Smooth muscle cell of the brain vasculature (primary cell): ENCODE results near the gene CFAP221.

Source experiments
- DNase-seq: peaks from one replicate; pipeline ENCODE4 v3.0.0-alpha.2; 2012; ENCODE audit warnings: low read depth, low spot score

CFAP221 gene

DNA sequence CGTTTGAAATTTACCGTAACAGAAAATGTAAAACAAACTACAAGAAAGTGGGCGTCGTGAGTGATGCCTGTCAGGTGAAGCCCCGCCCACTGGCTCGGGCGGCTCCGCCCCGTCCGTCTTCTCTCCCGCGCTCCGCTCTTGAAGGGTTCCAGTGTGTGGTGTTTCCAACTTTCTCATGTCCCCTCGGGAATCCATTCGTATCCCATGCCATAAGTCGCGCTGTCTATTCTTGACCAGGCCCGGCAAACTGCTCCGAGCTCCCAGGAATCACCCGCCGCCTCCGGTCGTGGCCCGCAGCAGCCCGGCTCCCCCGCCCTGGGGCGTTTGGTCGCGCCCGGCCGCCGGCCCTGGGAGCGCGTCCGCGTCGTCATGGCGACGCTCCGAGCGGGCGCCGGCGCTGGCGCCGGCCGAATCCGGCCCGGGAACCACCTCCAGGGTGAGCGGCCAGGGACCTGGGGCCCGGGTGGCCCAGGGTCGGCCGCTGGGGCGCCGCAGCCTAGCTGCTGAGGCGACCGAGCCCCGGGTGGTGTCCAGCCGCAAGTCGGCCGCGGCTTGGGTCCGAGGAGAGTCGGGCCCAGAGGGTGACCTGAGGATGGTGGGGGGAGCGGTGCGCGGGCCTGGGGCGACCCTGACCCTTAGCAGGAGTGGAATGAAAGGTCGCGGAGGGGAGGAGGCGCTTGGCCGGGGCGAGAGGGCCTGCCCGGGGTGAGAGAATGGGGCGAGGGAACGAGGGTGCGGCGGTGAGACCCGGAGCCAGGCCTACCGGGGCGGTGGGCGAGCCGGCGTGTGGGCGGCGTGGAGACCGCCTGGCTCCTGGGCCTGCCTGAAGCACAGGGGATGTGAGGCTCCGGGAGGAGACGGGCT is at the start of gene CFAP221:
Gene CFAP221 (plus strand): TSS at position 375 of the 864 bp plus-strand sequence. CDS start 1,683 bp downstream, outside the sequence.
- peak; percentile 12 for DNase-seq

DNA sequence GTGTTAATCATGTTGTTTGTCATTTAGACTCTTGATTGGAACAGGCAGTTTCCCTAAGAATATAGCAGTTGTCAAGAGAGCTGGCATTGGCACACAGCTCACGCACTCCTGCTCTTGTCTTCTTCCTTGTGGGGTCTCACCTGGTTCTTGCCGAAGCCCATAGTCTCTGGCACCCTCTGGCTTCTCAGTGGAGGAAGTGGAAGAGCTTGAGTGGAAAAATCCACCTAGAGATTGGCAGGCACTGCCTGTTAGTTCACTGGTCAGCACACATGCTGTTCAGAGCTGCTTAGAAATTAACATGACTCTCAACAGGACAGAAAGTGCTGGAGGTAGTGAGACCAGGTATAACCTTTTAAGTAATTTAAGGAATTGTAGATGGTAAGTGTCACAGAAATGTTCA is 48.3 kb upstream of the CFAP221 start:
- no peak for DNase-seq

DNA sequence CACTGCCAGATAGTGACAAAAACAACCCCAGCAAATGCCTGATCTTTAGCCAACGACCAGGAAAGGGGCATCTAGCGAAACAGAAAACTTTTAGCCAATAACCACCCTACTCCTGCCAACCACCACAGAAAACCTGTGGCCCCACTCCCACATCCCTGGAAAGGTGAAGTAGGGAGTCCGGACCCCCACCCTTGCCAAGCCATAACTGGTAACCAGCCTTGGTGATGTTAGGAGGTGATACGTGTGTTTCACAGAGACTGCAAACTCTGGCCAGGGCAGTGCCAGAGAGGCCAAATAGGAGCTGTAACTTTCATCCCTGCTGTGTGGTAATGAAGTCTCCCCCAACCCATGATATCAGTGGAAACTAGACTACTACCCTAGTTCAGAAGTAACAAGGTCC is 47.6 kb upstream of the CFAP221 start:
- no peak for DNase-seq

DNA sequence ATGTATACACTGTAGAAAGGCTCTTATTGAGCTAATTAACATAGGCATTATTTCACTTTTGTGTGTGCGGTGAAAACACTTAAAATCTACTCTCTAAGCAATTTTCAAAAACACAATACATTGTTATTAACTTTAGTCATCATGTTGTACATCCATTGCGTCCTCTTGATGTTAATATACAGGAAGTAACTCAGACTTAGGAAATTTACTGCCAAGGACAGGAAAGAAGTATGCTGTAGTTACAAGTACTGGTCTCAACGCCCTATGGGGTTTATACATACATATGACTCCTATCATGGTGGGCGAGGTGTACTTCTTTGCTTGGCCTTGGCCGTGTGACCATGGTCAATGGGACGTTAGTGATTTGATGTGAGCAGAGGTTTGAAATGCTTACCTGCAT is 35.5 kb upstream of the CFAP221 start:
- DNase-seq, result no peak

DNA sequence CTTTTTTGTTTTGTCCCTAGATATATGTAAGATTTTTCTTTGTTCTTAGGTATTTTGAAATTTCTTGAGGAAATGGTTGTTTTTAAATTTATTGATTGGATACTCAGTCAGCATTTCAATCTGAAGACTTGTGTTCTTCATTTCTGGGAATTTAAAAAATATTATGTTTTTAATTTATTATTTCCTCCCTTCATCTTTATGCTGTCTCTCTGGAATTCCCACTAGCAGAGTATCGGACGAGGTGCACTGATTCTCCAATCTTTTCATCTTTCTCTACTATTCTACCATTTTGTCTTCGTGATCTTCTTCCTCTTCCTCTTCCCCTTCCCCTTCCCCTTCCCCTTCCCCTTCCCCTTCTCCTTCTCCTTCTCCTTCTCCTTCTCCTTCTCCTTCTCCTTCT is 32.3 kb upstream of the CFAP221 start:
- DNase-seq, result no peak

DNA sequence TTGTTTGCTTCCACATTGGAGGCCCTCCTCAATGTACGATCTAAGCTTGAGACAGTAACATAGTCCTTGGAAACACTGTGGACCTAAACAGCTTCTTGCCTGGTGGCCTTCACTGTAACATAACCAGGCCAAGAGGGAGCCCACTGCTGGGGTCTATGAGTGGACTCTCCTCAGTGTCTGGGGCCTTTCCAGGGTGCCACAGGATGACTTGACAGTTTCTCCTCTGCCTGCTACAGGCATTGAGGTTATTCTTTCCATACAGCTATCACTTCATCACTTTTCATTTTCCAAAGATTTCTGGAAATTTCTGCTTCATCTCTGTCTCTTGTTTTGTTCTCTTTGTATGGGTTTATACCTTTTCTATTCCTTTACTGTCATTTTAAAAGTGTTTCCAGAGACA is 31.3 kb upstream of the CFAP221 start:
- DNase-seq, result no peak

DNA sequence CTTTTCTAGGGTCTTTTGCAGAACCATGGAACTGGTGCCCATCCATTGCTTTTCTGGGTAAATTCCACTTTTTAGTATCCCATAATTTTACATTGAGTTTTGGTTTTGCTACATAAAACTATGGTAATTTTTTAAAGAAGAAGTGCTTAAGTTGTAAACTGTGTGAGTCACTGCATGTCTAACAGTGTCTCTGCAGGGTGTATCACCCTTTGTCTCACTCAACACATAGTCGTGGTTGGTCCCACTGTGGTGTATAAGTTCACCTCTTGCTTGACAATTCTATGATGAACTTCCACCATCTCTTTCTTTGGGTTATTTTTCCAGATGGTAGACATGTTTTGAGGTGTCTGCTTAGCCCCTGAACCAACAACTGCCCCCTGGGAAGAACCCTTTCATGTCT is 30.4 kb upstream of the CFAP221 start:
- DNase-seq, result no peak

DNA sequence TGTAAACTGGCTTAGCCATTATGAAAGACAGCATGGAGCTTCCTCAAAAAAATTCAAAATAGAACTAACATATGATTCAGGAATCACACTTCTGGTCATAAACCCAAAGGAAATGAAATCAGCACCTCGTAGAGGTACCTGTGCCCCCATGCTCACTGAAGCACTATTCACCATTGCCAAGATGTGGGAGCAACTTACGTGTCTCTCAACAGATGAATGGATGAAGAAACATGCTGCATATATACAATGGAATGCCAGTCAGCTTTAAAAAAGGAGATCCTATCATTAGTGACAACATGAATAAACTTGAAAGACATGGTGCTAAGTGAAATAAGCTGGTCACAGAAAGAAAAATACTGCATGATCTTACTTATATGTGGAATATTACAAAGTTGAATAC is 28.1 kb upstream of the CFAP221 start:
- no peak for DNase-seq

DNA sequence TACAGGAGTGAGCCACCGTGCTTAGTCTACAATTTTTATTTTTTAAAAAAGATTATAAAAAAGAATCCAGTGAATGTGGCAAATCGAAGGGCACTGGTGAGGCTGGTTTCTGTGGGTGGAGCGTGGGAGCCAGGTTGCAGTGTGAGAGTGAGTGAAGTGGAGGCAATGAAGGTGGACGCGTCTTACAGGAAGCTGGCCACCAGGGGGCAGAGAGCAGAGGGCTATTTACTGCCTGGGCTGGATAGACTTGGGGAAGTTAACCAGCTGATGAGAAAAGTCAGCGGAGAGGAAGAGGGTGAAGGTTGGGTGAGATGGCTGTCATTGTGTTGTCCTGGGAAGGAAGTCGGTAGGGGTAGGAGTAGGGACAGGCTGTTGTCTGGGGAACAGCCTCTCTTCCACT is 26.8 kb upstream of the CFAP221 start:
- DNase-seq, result no peak

DNA sequence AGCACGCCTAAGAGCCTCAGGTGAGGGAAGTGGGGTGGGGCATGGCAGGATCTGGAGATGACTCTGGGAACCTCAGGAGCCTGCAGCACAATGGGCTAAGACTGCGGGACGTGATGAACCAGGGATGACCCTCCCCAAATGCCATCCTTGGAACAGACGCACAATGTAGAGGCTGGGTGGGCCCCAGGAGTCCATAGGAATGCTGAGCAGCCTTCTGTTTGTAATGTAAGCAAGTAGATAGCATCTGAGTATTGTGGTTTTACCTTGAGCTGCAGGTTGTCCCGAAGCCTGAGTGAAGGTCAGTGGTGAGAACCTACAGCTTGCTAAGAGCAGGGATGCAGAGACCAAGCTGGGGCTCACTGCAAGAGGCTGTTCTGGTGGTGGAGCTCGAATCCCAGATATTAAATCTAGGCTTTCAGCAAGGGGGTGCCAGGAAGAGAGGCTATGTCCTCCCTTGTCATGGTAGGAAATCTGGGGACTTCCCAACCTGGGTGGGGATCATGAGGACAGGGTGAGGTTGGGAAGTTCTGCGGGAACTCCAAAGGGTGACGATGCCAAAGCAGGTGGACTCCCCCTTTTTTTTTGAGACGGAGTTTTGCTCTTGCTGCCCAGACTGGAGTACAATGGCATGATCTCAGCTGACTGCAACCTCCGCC is 25.7 kb upstream of the CFAP221 start:
- DNase-seq, result no peak

DNA sequence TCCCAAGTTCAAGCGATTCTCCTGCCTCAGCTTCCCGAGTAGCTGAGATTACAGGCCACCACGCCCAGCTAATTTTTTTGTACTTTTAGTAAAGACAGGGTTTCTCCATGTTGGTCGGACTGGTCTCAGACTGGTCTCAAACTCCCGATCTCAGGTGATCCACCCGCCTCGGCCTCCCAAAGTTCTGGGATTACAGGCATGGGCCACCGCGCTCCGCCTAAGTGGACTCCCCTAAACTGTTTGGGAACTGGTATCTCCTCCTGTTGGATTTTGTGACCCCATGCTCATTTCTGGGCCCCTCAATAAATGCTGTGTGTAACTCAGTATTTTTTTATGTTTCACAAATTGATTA is 25.2 kb upstream of the CFAP221 start:
- no peak for DNase-seq

DNA sequence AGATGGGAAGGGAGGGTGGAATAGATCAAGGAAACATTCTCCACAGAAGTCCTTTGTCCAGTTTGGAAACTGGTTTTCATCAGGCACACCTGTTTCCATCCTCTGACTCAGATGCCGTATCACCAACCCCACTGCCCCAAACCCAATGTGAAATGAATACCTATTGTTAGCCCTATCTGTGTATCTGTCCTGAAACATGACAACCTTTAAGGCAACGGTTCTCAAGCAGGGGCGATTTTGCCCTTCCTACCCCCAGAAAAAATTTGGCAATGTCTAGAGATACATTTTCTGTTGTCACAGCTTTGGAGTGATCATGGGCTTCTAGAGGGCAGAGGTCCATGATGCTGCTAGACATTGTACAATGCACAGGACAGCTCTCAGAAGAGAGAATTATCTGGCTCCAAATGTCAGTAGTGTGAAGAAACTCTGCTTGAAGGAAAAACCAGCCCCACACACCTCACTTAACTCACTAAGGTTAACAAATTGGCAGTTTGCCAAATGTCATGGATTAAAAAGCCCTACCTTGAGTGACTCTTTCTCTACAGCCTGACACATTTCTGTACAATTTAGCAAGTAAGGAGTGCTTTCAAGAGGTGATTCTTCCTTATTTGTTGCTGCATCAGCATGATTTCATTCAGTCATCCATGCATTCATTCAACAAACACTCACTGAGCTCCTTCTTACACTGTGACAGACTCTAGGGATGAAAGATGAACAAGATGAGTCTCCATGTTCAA is 23.4 kb upstream of the CFAP221 start:
- DNase-seq, result no peak

DNA sequence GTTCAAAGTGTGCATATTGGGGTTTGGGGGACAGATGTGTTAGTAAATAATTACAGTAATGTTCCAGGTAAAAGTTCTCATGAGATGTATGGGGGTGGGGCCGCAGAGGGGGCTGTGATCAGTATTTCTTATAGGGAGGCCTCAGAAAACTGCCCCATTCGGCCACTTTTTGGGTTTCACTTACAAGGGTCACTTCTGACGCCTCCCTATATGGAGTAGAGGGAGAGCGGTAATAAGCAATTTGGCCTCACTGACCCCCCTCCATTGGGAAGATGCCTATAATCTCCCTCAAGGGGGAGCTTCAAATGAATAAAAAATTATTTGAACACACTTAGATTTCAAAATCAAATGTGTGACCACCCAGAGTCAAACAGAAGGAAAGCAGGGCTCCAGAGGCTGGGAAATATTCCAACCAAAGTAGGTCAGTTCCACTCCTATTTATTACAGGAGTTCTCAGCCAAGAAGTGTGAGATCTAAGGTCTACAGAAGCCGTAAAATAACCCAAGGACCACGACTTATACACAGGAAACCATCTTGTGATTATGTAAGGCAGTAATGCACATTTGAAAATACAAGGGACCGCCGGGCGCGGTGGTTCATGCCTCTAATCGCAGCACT is 22.7 kb upstream of the CFAP221 start:
- no peak for DNase-seq

DNA sequence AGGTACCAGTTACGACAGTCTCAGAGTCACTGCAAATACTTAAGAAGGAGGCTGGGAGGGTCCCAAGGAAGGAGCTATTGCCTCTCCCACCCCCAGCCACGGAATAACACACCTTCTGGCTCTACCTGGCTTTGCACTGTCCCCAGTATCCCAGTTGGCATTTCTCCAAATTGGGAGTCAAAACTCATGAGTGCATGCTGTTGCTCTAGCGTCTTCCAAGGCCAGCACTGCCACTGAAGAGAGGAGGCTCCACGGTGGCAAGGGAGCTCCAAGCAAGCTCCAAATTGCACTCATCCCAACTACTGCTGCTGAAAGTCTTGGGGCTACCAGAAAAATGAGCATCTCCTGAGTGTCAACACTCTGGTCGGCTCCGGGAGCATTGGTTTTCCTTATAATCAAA is 21.6 kb upstream of the CFAP221 start:
- DNase-seq, result no peak

DNA sequence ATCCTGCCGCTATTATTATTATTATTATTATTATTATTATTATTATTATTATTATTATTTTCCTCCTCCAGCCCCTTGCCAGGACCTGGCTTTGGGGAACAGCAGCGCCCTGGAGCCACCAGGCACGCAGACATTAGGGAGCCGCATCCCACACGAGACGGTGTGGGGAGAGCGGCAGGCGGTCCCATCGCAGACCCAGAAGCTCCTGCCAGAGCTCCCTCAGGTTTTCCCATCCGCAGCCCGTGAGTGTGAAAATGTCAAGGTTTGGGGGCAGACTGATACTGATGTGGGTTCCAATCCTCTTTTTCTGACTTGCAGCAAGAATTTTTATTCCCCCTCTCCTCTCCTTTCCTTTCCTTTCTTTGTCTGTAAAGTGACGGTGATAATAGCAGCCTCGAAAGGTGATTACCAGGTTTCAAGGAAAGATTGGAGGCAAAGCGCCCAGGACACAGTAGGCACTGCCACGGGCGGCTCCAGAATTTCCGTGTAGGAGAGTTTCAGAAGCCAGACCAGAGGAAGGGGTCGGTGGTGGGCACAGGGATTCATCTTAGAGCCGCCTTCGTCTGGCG is 20.8 kb upstream of the CFAP221 start:
- DNase-seq, result no peak

DNA sequence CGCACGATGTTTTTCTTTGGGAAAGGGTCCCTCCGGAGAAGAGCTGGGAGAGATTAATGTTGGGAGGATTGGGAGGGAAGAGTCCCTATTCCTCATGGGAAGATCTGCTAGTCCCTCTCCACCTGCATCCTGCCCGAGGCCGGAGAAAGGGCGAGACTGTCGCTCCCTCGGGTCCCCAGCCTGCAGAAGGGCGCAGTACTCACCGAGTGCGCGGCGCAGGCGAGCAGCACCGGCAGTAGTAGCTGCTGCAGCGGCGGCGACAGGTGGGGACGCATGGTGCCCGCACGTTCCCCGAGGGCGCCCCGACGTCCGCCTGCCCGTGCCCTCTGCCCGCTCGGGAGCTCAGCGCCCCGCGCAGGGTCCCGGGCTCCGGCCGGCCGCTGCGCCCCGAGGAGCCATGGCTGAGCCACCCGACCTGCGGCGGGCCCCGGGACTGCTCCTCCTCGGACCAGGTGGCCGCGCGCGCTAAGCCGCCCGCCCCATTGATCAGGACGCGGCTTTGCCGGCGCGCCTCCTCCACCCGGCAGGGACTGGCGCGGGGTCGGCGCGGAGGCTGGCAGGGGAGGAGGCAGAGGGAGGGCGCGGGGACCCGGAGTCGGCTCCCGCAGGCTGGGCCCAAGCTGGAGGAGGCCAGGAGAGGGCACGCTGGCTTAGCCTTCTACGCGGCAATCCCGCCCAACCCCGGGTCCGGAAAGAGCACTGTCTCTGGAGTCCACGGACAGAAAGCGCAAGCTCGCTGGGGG is 20.1 kb upstream of the CFAP221 start, which contains the start of gene SCTR:
Gene SCTR (minus strand): TSS at position 532 of the 743 bp plus-strand sequence. CDS start 257 bp downstream, at position 275.
- no peak for DNase-seq

DNA sequence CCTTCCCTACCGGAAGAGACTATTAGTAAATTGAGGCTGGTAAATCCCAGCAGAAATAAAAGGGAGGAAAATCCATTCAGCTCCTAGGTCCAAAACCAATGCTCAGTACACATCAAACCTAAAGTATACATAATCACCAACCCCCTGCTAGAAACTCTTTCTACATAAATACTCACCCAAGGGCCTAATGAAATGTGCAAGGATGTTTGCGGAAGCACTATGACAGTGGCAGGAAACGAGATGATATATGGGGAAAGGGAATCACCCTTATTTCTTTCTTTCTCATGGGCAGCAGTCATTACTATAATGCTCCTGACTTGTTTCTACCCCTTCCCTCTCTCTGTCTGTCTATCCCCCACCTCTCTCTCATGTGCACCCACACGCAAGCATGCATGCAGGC is 18.6 kb upstream of the CFAP221 start:
- DNase-seq, result no peak

DNA sequence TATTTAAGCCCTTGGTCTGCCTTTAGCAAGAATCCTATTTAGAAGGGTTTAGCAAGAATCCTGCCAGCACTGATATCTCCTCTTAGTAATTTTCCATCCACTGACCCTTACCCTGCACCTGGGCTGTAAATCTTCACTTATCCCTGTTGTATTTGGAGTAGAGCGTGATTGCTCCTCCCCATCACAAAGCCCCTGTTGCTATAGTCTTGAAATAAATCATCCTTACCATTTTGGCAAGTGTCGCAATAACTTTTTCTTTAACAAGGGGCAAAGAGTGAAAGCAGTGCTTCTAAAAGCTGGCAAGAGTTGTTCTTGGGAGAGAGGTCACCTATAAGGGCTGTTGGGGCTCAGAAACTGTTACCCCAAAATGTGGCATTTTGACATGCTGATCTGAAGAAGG is 16.2 kb upstream of the CFAP221 start:
- DNase-seq, result no peak

DNA sequence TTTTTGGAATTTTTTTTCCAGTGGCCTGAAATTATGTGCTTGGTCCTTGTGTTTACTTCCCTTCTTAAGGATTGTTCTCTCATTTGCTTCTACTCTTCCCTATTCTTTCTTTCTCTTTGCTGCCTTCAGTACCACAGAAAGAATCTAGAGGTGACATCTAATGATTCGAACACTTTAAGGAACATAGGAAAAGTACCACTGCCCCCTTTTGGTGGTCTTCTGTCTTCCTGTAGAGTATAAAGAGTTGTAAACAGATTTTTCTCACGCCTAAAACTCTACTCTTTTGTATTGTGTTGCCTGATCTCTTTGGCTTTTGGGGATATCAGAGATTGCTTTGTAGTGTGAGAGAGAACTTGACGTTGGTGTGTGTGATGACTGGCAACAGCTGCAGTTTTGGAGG is 13.0 kb upstream of the CFAP221 start:
- DNase-seq, result no peak

DNA sequence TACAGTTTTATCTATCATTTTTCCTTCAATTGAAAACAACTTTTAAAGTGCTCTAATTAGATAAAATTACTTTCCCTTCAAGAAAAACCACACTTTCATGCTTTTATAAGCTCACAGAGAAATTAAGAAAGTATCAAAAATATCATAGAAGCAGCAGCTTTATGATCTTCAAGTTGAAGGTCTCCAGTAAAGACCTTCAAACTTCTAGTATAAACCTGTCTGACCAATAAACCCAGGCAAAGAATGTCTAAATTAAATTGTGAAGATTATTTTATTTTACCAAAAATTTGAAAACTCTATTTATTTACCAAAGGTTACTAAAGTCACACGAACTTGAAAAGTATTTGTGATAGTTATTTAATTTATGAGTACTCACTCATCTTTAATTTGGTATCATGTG is 10.7 kb upstream of the CFAP221 start:
- DNase-seq, result no peak

DNA sequence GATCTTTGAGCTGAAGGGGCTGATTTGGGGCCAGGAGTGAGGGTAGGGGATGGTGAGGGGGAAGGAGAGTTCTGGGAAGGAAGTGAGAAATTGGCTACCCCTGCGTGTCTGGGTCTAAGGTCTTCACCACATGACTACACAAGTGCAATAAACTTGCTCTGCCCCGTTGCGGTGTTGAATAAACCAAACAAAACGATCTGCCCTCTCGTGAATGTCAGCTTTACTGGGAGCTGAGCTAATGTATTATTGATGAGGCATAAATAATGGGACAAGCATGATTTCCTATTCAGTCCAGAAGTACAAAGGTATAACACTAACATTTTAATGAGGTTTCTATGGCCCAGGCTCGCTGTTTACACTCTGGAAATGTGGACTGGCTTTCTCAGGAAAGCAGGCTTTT is 8.0 kb upstream of the CFAP221 start:
- no peak for DNase-seq
